NCI-H82 (cell line): ENCODE measurements around the gene ADAMTS16.

Experiments
- DNase-seq: peaks from one replicate; lab custom pipeline; 2025; lab: John Stamatoyannopoulos, UW

ADAMTS16 gene

GRCh38 chr5:5183189-5183699 lies 43.1 kb downstream of the ADAMTS16 start:
- no peak for DNase-seq

- no peak for DNase-seq
Measured at GRCh38 chr5:5183933-5184332, 43.8 kb downstream of the ADAMTS16 start.

GRCh38 chr5:5188376-5189050 lies 48.4 kb downstream of the ADAMTS16 start:
- DNase-seq, result no peak

GRCh38 chr5:5189051-5189430 lies 48.9 kb downstream of the ADAMTS16 start:
- no peak for DNase-seq

- DNase-seq, result no peak
Measured at GRCh38 chr5:5191906-5192305, 51.8 kb downstream of the ADAMTS16 start.

- DNase-seq, result no peak
Measured at GRCh38 chr5:5192681-5193080, 52.6 kb downstream of the ADAMTS16 start.

- no peak for DNase-seq
Measured at GRCh38 chr5:5195128-5195918, 55.2 kb downstream of the ADAMTS16 start.

- no peak for DNase-seq
Measured at GRCh38 chr5:5198135-5198534, 58.0 kb downstream of the ADAMTS16 start.

GRCh38 chr5:5198815-5199214 lies 58.7 kb downstream of the ADAMTS16 start:
- DNase-seq, result no peak

- DNase-seq, result no peak
Measured at GRCh38 chr5:5199495-5199894, 59.4 kb downstream of the ADAMTS16 start.

GRCh38 chr5:5200133-5200532 lies 60.0 kb downstream of the ADAMTS16 start:
- no peak for DNase-seq

GRCh38 chr5:5202321-5202720 lies 62.2 kb downstream of the ADAMTS16 start:
- DNase-seq, result no peak

GRCh38 chr5:5203451-5203850 lies 63.3 kb downstream of the ADAMTS16 start:
- no peak for DNase-seq

GRCh38 chr5:5207828-5208227 lies 67.7 kb downstream of the ADAMTS16 start:
- DNase-seq, result no peak

GRCh38 chr5:5209089-5209488 lies 69.0 kb downstream of the ADAMTS16 start:
- no peak for DNase-seq

GRCh38 chr5:5209510-5210286 lies 69.6 kb downstream of the ADAMTS16 start:
- DNase-seq, result no peak

- no peak for DNase-seq
Measured at GRCh38 chr5:5217371-5217770, 77.2 kb downstream of the ADAMTS16 start.

- DNase-seq, result no peak
Measured at GRCh38 chr5:5218396-5218795, 78.3 kb downstream of the ADAMTS16 start.

GRCh38 chr5:5219541-5219940 lies 79.4 kb downstream of the ADAMTS16 start:
- no peak for DNase-seq

- DNase-seq, result no peak
Measured at GRCh38 chr5:5220901-5221631, 80.9 kb downstream of the ADAMTS16 start.

- no peak for DNase-seq
Measured at GRCh38 chr5:5221724-5222123, 81.6 kb downstream of the ADAMTS16 start.

- no peak for DNase-seq
Measured at GRCh38 chr5:5231576-5231975, 91.4 kb downstream of the ADAMTS16 start.
